GM23248 (cell line): ENCODE results near the gene SNX17.

Experiments used
- EZH2 ChIP-seq: fragments of 200-600 bp; sonication (generic); IDR thresholded peaks from 2 replicates; pipeline ENCODE4 v1.6.1; 2018; ENCODE audit warnings: antibody characterized with exemption, mild to moderate bottlenecking; ENCODE audit not compliant: insufficient read depth, poor library complexity, severe bottlenecking
- EZH2phosphoT487 ChIP-seq: fragments of 200-600 bp; sonication (generic); IDR thresholded peaks from 2 replicates; pipeline ENCODE4 v1.6.1; 2018; ENCODE audit warnings: antibody characterized with exemption, moderate library complexity, mild to moderate bottlenecking, low read depth; ENCODE audit not compliant: insufficient read depth

- TF ChIP-seq EZH2 (no peak), EZH2phosphoT487 (no peak)
Observed at GRCh38 chr2:27370816-27371620, 602 bp downstream of the SNX17 start.
